Mucosa of descending colon (tissue), 3 donors: ENCODE measurements around the gene GGTLC2. TPM values are rescaled to one million over a fixed set of nuclear protein-coding genes. Genes with fewer than 3 reads are reported as not detected.

Source experiments
- ATAC-seq: fragments of 200-7000 bp; cut with Tn5 transposase; one replicate; pipeline ENCODE4 v1.9.1; 2020; ENCODE audit warnings: mild to moderate bottlenecking, moderate library complexity
- DNase-seq, 3 donors: peaks; one replicate each; pipeline ENCODE4 v3.0.0-alpha.2; 2020
- H3K36me3 ChIP-seq: fragments of 200-600 bp; one replicate; pipeline ENCODE4 v1.8.0; 2021; ENCODE audit warnings: low read depth, mild to moderate bottlenecking
- H3K4me1 ChIP-seq: fragments of 200-600 bp; one replicate; pipeline ENCODE4 v1.8.0; 2021; ENCODE audit warnings: low read depth, mild to moderate bottlenecking
- H3K4me3 ChIP-seq: fragments of 200-600 bp; one replicate; pipeline ENCODE4 v1.8.0; 2021; ENCODE audit warnings: mild to moderate bottlenecking
- H3K9me3 ChIP-seq: fragments of 200-600 bp; one replicate; pipeline ENCODE4 v1.8.0; 2021; ENCODE audit warnings: mild to moderate bottlenecking
- CTCF ChIP-seq: fragments of 200-600 bp; IDR thresholded peaks from one replicate; pipeline ENCODE4 v1.8.0; 2022; ENCODE audit warnings: antibody characterized with exemption, mild to moderate bottlenecking
- intact Hi-C, 2 donors: fragments of 100-400 bp; cut with DNase I in 1 of 2; cut with micrococcal nuclease in 1 of 2; formaldehyde crosslinking; loops; one replicate each; pipeline versions ENCODE4 v1.11.0 to v1.11.1; 2022; cut with DNase I, micrococcal nuclease
- total RNA-seq, 3 donors: library from RNA; stranded (reverse); fragmentation: NEBNext Ultra II Directional in 2 of 3; extraction: Animal tissue kit (Norgen Biotek cat#: 25700) in 2 of 3; gene quantifications; one replicate each; pipeline versions ENCODE4 v1.2.1 to v1.2.4, GENCODE V29; 2021 to 2023
- donor health status: DM: no; HTN: no; CAD: no; lungs with moderate emphysema.
- donor health status: DM: no; HTN: no; CAD: no.
- donor health status: DM: no; HTN: yes; CAD: no.

The GGTLC2 gene
- total RNA-seq, 3 donors from 2014 or later: not detected

GRCh38 chr22:22691716-22692701 is 47.6 kb downstream of the GGTLC2 start:
- Histone ChIP-seq H3K4me1 (peaks cover 10% of the 10 kb centered on the region), H3K9me3 (no peaks in the 10 kb centered on the region), H3K36me3 (no peaks in the 10 kb centered on the region), H3K4me3 (no peak overlapping the region)
- intact Hi-C loops: no loop called here
- TF ChIP-seq CTCF: no peak
- no peak for ATAC-seq
- no peak for DNase-seq

- no peak overlapping the region for H3K4me3 ChIP-seq
- intact Hi-C loops: no loop called here
- H3K9me3 ChIP-seq: no peaks in the 10 kb centered on the region
- ATAC-seq (peak; percentile 93), DNase-seq (peak; percentile 84 to 90 (median 85))
- no peaks in the 10 kb centered on the region for H3K36me3 ChIP-seq
- TF ChIP-seq CTCF: peak; percentile 64
- H3K4me1 ChIP-seq: peaks cover 10% of the 10 kb centered on the region
Measured at GRCh38 chr22:22692707-22693530, 48.5 kb downstream of the GGTLC2 start.

GRCh38 chr22:22693531-22693884 is 49.1 kb downstream of the GGTLC2 start:
- DNase-seq: no peak
- Histone ChIP-seq H3K4me1 (peaks cover 10% of the 10 kb centered on the region), H3K9me3 (no peaks in the 10 kb centered on the region), H3K4me3 (no peak overlapping the region), H3K36me3 (no peaks in the 10 kb centered on the region)
- intact Hi-C loops: no loop called here
- ATAC-seq: peak; percentile 32
- TF ChIP-seq CTCF: no peak

- Histone ChIP-seq H3K36me3 (no peaks in the 10 kb centered on the region), H3K9me3 (no peaks in the 10 kb centered on the region), H3K4me3 (no peak overlapping the region), H3K4me1 (peaks cover 10% of the 10 kb centered on the region)
- intact Hi-C loops: no loop called here
- no peak for TF ChIP-seq CTCF
- no peak for ATAC-seq
- no peak for DNase-seq
Measured at GRCh38 chr22:22694106-22694505, 49.7 kb downstream of the GGTLC2 start.

- H3K9me3 ChIP-seq: no peaks in the 10 kb centered on the region
- no peaks in the 10 kb centered on the region for H3K36me3 ChIP-seq
- H3K4me3 ChIP-seq: no peak overlapping the region
- H3K4me1 ChIP-seq: peaks cover 10% of the 10 kb centered on the region
- no peak for DNase-seq
- intact Hi-C loops: no loop called here
- no peak for TF ChIP-seq CTCF
- ATAC-seq: no peak
Measured at GRCh38 chr22:22696104-22696503, 51.7 kb downstream of the GGTLC2 start.

Other genes starting within 250 kb of the GGTLC2 start
- gene ZNF280B, start 135.9 kb upstream of the GGTLC2 start, total RNA-seq: 1 to 10 TPM in 1 of 3 donors, under 1 TPM in 2; 0.51 to 1.4 (median 0.64) TPM
- not detected for gene ZNF280A, start 124.3 kb upstream of the GGTLC2 start, total RNA-seq
- under 1 TPM in 1 of 3 donors, not detected in 2; 0.22 TPM for gene PRAME, start 85.3 kb upstream of the GGTLC2 start, total RNA-seq
- gene IGLL5, start 243.2 kb downstream of the GGTLC2 start, total RNA-seq: 10 to 100 TPM; 14.1 to 32.8 (median 16.1) TPM